Nephron progenitor cell (in vitro differentiated cells): ENCODE results near the gene GPR45.

Experiments used
- DNase-seq: peaks from one replicate; pipeline ENCODE4 v3.0.0; 2021
- H3K27ac Mint-ChIP-seq: 2 replicates; pipeline ENCODE4 v1.8.0; 2021; ENCODE audit warnings: mild to moderate bottlenecking, moderate library complexity, mixed read lengths
- H3K27me3 Mint-ChIP-seq: 2 replicates; pipeline ENCODE4 v1.8.0; 2021; ENCODE audit warnings: mild to moderate bottlenecking, low read depth, mixed read lengths; ENCODE audit not compliant: poor library complexity
- H3K36me3 Mint-ChIP-seq: 2 replicates; pipeline ENCODE4 v1.8.0; 2021; ENCODE audit warnings: low read depth, mixed read lengths
- H3K4me1 Mint-ChIP-seq: 2 replicates; pipeline ENCODE4 v1.8.0; 2021; ENCODE audit warnings: mixed read lengths
- H3K4me3 Mint-ChIP-seq: 2 replicates; pipeline ENCODE4 v1.8.0; 2021; ENCODE audit warnings: mild to moderate bottlenecking, moderate library complexity, mixed read lengths
- H3K9me3 Mint-ChIP-seq: 2 replicates; pipeline ENCODE4 v1.8.0; 2021; ENCODE audit warnings: mild to moderate bottlenecking, moderate library complexity, mixed read lengths
- CTCF ChIP-seq: fragments of 200-600 bp; sonication (generic); IDR thresholded peaks from 2 replicates; pipeline ENCODE4 v1.5.0; 2021; ENCODE audit warnings: antibody characterized with exemption

Gene GPR45

GRCh38 chr2:105239924-105240323 is 1.6 kb upstream of the GPR45 start:
- Mint-ChIP-seq H3K27ac (no peak overlapping the region), H3K9me3 (no peaks in the 10 kb centered on the region), H3K36me3 (no peaks in the 10 kb centered on the region), H3K4me3 (no peak overlapping the region), H3K4me1 (peaks cover 33% of the 10 kb centered on the region), H3K27me3 (peaks cover 16% of the 10 kb centered on the region)
- no peak for DNase-seq
- no peak for TF ChIP-seq CTCF

DNA sequence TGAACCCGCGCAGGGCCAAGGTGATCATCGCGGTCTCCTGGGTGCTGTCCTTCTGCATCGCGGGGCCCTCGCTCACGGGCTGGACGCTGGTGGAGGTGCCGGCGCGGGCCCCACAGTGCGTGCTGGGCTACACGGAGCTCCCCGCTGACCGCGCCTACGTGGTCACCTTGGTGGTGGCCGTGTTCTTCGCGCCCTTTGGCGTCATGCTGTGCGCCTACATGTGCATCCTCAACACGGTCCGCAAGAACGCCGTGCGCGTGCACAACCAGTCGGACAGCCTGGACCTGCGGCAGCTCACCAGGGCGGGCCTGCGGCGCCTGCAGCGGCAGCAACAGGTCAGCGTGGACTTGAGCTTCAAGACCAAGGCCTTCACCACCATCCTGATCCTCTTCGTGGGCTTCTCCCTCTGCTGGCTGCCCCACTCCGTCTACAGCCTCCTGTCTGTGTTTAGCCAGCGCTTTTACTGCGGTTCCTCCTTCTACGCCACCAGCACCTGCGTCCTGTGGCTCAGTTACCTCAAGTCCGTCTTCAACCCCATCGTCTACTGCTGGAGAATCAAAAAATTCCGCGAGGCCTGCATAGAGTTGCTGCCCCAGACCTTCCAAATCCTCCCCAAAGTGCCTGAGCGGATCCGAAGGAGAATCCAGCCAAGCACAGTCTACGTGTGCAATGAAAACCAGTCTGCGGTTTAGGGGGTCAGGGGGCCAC is 897 bp downstream of the GPR45 start:
- peaks cover 11% of the 10 kb centered on the region for H3K27me3 Mint-ChIP-seq
- no peak for DNase-seq
- no peak for TF ChIP-seq CTCF
- no peak overlapping the region for H3K4me3 Mint-ChIP-seq
- no peaks in the 10 kb centered on the region for H3K9me3 Mint-ChIP-seq
- H3K36me3 Mint-ChIP-seq: no peaks in the 10 kb centered on the region
- H3K4me1 Mint-ChIP-seq: peaks cover 34% of the 10 kb centered on the region
- no peak overlapping the region for H3K27ac Mint-ChIP-seq

DNA sequence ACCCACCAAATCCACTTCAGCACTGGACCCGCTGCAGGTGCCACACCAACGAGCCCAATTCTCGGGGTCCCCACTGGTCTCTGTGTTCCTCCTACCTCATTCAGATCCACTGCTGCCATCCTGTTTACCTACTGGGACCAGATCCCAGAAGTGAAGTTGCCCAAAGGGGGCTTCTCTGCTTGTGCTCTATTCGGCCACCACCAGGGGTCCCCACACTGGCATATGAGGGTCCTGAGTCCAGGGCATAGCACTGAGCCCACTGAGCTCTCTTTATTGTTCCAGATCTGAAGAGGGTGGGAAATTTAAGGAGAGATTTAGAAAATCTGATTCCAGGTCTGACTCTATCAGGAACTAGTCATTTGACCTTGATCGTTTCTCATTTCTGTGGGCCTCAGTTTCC is 2.4 kb downstream of the GPR45 start:
- peak; percentile 64 for DNase-seq
- Mint-ChIP-seq H3K27me3 (peaks cover 10% of the 10 kb centered on the region), H3K4me3 (no peak overlapping the region), H3K36me3 (no peaks in the 10 kb centered on the region), H3K4me1 (peaks cover 32% of the 10 kb centered on the region), H3K27ac (no peak overlapping the region), H3K9me3 (peaks cover 4% of the 10 kb centered on the region)
- peak; percentile 62 for TF ChIP-seq CTCF

DNA sequence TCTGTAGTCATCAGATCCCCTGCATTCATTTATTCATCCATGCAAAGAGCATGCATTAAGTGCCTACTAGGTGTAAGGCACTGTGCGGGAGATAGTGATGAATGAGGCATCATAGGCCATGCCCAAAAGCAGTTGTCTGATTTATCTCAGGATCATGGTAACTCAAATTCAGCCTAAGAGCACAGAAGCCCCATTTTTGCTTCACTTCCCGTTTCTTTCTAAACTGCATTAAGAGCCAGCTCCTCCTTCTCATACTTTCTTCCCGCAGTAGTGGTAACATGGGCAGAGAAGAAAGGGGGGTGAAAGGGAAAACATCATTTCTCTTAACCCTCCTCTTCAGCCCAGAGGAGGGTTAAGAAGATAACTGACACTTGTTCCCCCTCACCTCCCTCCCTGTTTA is 2.9 kb downstream of the GPR45 start:
- H3K4me3 Mint-ChIP-seq: no peak overlapping the region
- no peak for DNase-seq
- no peak overlapping the region for H3K27ac Mint-ChIP-seq
- peaks cover 27% of the 10 kb centered on the region for H3K4me1 Mint-ChIP-seq
- peaks cover 14% of the 10 kb centered on the region for H3K27me3 Mint-ChIP-seq
- TF ChIP-seq CTCF: no peak
- H3K36me3 Mint-ChIP-seq: no peaks in the 10 kb centered on the region
- peaks cover 6% of the 10 kb centered on the region for H3K9me3 Mint-ChIP-seq

- Mint-ChIP-seq H3K27ac (peak overlapping the region; percentile 61), H3K36me3 (no peaks in the 10 kb centered on the region), H3K4me3 (peak overlapping the region; percentile 61), H3K27me3 (peaks cover 17% of the 10 kb centered on the region), H3K9me3 (peaks cover 28% of the 10 kb centered on the region), H3K4me1 (peaks cover 26% of the 10 kb centered on the region)
- no peak for TF ChIP-seq CTCF
- DNase-seq: peak; percentile 43
Measured at GRCh38 chr2:105248316-105249070, 7.0 kb downstream of the GPR45 start.
